HEK293 (cell line): Measurements from ENCODE around the gene AFDN.

Source experiments
- CTCF ChIA-PET: fragments of 350-600 bp; formaldehyde crosslinking; extraction: SDS; loops from one replicate; lab custom pipeline; 2021; ENCODE audit warnings: antibody characterized with exemption; lab: Yijun Ruan, JAX
- POLR2A ChIA-PET: fragments of 300-600 bp; formaldehyde crosslinking; extraction: SDS; loops from one replicate; lab custom pipeline; 2020; ENCODE audit warnings: antibody characterized with exemption, inconsistent platforms; lab: Yijun Ruan, JAX
- H3K27ac ChIP-seq: fragments of 200-500 bp; sonication (Bioruptor generic); 2 replicates; pipeline ENCODE4 v1.5.1; 2014; ENCODE audit warnings: low read depth, low read length, control low read depth, inconsistent platforms; ENCODE audit errors: extremely low read depth
- H3K36me3 ChIP-seq, 2 experiments: fragments of 200-500 bp in 1 of 2; sonication (Bioruptor generic) in 1 of 2; 1 replicate in 1 of 2; 2 replicates in 1 of 2; pipeline ENCODE4 v1.5.1; 2014 to 2017; ENCODE audit warnings: inconsistent platforms in 2 of 2, low read length in 2 of 2; ENCODE audit not compliant: control insufficient read depth in 2 of 2, insufficient read depth in 1 of 2
- H3K4me1 ChIP-seq: fragments of 200-500 bp; sonication (Bioruptor generic); 2 replicates; pipeline ENCODE4 v1.5.1; 2014; ENCODE audit warnings: mild to moderate bottlenecking, low read length, inconsistent platforms; ENCODE audit not compliant: control insufficient read depth, insufficient read depth
- H3K4me3 ChIP-seq: 2 replicates; pipeline ENCODE4 v1.5.1; 2011; ENCODE audit warnings: low read depth, mild to moderate bottlenecking, control low read depth, low read length, moderate library complexity
- H3K9me3 ChIP-seq: fragments of 200-500 bp; sonication (Bioruptor generic); 2 replicates; pipeline ENCODE4 v1.5.1; 2014; ENCODE audit warnings: low read depth, low read length, inconsistent platforms; ENCODE audit not compliant: control insufficient read depth, insufficient read depth
- EGR2 ChIP-seq: fragments of 450-650 bp; formaldehyde crosslinking; IDR thresholded peaks from 2 replicates; pipeline ENCODE4 v1.5.1; 2016; ENCODE audit warnings: low read depth, missing biosample characterization, missing genetic modification characterization
- GLIS1 ChIP-seq: fragments of 450-650 bp; formaldehyde crosslinking; IDR thresholded peaks from 2 replicates; pipeline ENCODE4 v1.5.1; 2016; ENCODE audit warnings: missing biosample characterization, missing genetic modification characterization
- KLF8 ChIP-seq: fragments of 450-650 bp; formaldehyde crosslinking; IDR thresholded peaks from 2 replicates; pipeline ENCODE4 v1.5.1; 2016; ENCODE audit warnings: missing biosample characterization, missing genetic modification characterization
- REST ChIP-seq: fragments of 450-650 bp; formaldehyde crosslinking; IDR thresholded peaks from 2 replicates; pipeline ENCODE4 v1.5.1; 2016; ENCODE audit warnings: missing biosample characterization, missing genetic modification characterization
- TRIM28 ChIP-seq: IDR thresholded peaks from 2 replicates; pipeline ENCODE4 v1.6.1; 2011; ENCODE audit warnings: low read length, control low read depth, borderline replicate concordance
- ZFHX2 ChIP-seq: fragments of 450-650 bp; formaldehyde crosslinking; conservative IDR thresholded peaks from 2 replicates; pipeline ENCODE4 v1.5.1; 2016; ENCODE audit warnings: missing biosample characterization, missing genetic modification characterization
- ZFP3 ChIP-seq: fragments of 450-650 bp; formaldehyde crosslinking; IDR thresholded peaks from 2 replicates; pipeline ENCODE4 v1.5.1; 2016; ENCODE audit warnings: low read depth, missing biosample characterization, missing genetic modification characterization
- ZNF114 ChIP-seq: fragments of 450-650 bp; formaldehyde crosslinking; IDR thresholded peaks from 2 replicates; pipeline ENCODE4 v1.5.0; 2017; ENCODE audit warnings: missing biosample characterization, missing genetic modification characterization
- ZNF341 ChIP-seq: fragments of 450-650 bp; formaldehyde crosslinking; IDR thresholded peaks from 2 replicates; pipeline ENCODE4; 2016; ENCODE audit warnings: low read depth, missing biosample characterization, missing genetic modification characterization
- ZNF354C ChIP-seq: fragments of 450-650 bp; formaldehyde crosslinking; IDR thresholded peaks from 2 replicates; pipeline ENCODE4 v1.5.1; 2016; ENCODE audit warnings: missing biosample characterization, missing genetic modification characterization, low read depth, borderline replicate concordance
- ZNF37A ChIP-seq: fragments of 450-650 bp; IDR thresholded peaks from 2 replicates; pipeline ENCODE4 v1.5.1; 2018; ENCODE audit warnings: missing biosample characterization, missing genetic modification characterization
- ZNF529 ChIP-seq: fragments of 450-650 bp; formaldehyde crosslinking; IDR thresholded peaks from 2 replicates; pipeline ENCODE4 v1.5.1; 2017; ENCODE audit warnings: missing genetic modification characterization, missing biosample characterization; ENCODE audit not compliant: insufficient replicate concordance
- ZNF549 ChIP-seq: fragments of 450-650 bp; IDR thresholded peaks from 2 replicates; pipeline ENCODE4 v1.5.1; 2018; ENCODE audit warnings: missing biosample characterization, missing genetic modification characterization, mild to moderate bottlenecking, inconsistent platforms, moderate library complexity
- ZNF561 ChIP-seq: fragments of 450-650 bp; IDR thresholded peaks from 2 replicates; pipeline ENCODE4 v1.5.1; 2018; ENCODE audit warnings: missing biosample characterization, missing genetic modification characterization, borderline replicate concordance
- ZNF664 ChIP-seq: fragments of 450-650 bp; formaldehyde crosslinking; IDR thresholded peaks from 2 replicates; pipeline ENCODE4 v1.5.1; 2016; ENCODE audit warnings: missing biosample characterization, missing genetic modification characterization
- ZNF692 ChIP-seq: fragments of 450-650 bp; formaldehyde crosslinking; IDR thresholded peaks from 2 replicates; pipeline ENCODE4 v1.5.1; 2016; ENCODE audit warnings: missing biosample characterization, missing genetic modification characterization
- ZNF707 ChIP-seq: fragments of 450-650 bp; formaldehyde crosslinking; IDR thresholded peaks from 2 replicates; pipeline ENCODE4 v1.5.1; 2016; ENCODE audit warnings: missing biosample characterization, missing genetic modification characterization
- ZSCAN18 ChIP-seq: fragments of 450-650 bp; formaldehyde crosslinking; IDR thresholded peaks from 2 replicates; pipeline ENCODE4 v1.5.1; 2016; ENCODE audit warnings: missing biosample characterization, missing genetic modification characterization

The AFDN gene

GRCh38 chr6:168015009-168015408 is 188.3 kb downstream of the AFDN start (continued):
- TF ChIP-seq ZNF692 (tag by site-specific recombination): no peak
- no peak for TF ChIP-seq ZNF354C (tag by site-specific recombination)
- TF ChIP-seq, all 188 proteins: peak for 0

- ChIA-PET POLR2A (no interaction called here), CTCF (interaction anchor here (0.6 kb wide), 2 partner anchors 17 to 19 kb away, joined by 3 read pairs; no protein-coding TSS in a partner anchor)
- Histone ChIP-seq H3K4me3 (no peak overlapping the region), H3K9me3 (no peaks in the 10 kb centered on the region), H3K27ac (no peak overlapping the region), H3K36me3 (no peaks in the 10 kb centered on the region), H3K4me1 (no peaks in the 10 kb centered on the region)
- TF ChIP-seq ZNF529 (tag by site-specific recombination) (no peak), GLIS1 (tag by site-specific recombination) (no peak), ZNF707 (tag by site-specific recombination) (peak; percentile 78; the same call in 1 of the 2 replicates)
Measured at GRCh38 chr6:168015482-168016175, 188.9 kb downstream of the AFDN start.

GRCh38 chr6:168016176-168016620 is 189.5 kb downstream of the AFDN start:
- POLR2A ChIA-PET: no interaction called here
- H3K9me3 ChIP-seq: no peaks in the 10 kb centered on the region

GRCh38 chr6:168016721-168017525 is 190.2 kb downstream of the AFDN start:
- no peak overlapping the region for H3K4me3 ChIP-seq
- H3K4me1 ChIP-seq: peaks cover under 1% of the 10 kb centered on the region
- CTCF ChIA-PET: no interaction called here
- H3K9me3 ChIP-seq: no peaks in the 10 kb centered on the region
- no peak overlapping the region for H3K27ac ChIP-seq
- no peak for TF ChIP-seq ZNF114
- TF ChIP-seq TRIM28: 0 out of 2 replicates have a peak, but pooled peaks have one; percentile 36
- POLR2A ChIA-PET: no interaction called here
- no peaks in the 10 kb centered on the region for H3K36me3 ChIP-seq

More at GRCh38 chr6:168016176-168016620, 189.5 kb downstream of the AFDN start:
- CTCF ChIA-PET: no interaction called here
- Histone ChIP-seq H3K27ac (no peak overlapping the region), H3K36me3 (no peaks in the 10 kb centered on the region), H3K4me3 (no peak overlapping the region), H3K4me1 (no peaks in the 10 kb centered on the region)
- TF ChIP-seq ZNF37A (tag by site-specific recombination) (no peak), ZFHX2 (tag by site-specific recombination) (peak; percentile 15; the same call in 1 of the 2 replicates)

GRCh38 chr6:168017629-168018028 is 190.9 kb downstream of the AFDN start:
- POLR2A ChIA-PET: no interaction called here
- CTCF ChIA-PET: interaction anchor here (0.6 kb wide), 1 partner anchor 42 kb away, joined by 3 read pairs; no protein-coding TSS in a partner anchor
- no peak overlapping the region for H3K4me3 ChIP-seq
- no peak for TF ChIP-seq ZNF549
- TF ChIP-seq ZFP3 (tag by site-specific recombination): no peak
- TF ChIP-seq REST (tag by site-specific recombination): no peak
- no peak for TF ChIP-seq ZSCAN18
- no peak for TF ChIP-seq ZNF561 (tag by site-specific recombination)
- TF ChIP-seq KLF8 (tag by site-specific recombination): no peak
- no peak for TF ChIP-seq EGR2 (tag by site-specific recombination)
- TF ChIP-seq ZNF664: no peak
- TF ChIP-seq ZNF341: no peak

More at GRCh38 chr6:168017629-168018028, 190.9 kb downstream of the AFDN start:
- Histone ChIP-seq H3K9me3 (no peaks in the 10 kb centered on the region), H3K36me3 (no peaks in the 10 kb centered on the region), H3K4me1 (peaks cover 7% of the 10 kb centered on the region), H3K27ac (no peak overlapping the region)
